SU-DHL-6 (cell line): ENCODE data around the gene ADM2.

Source experiments
- H2AFZ ChIP-seq: fragments of 200-600 bp; sonication (generic); 2 replicates; pipeline ENCODE4 v1.6.1; 2014; ENCODE audit warnings: low read depth, mild to moderate bottlenecking, moderate library complexity, mixed read lengths, antibody characterized with exemption, low read length; ENCODE audit not compliant: severe bottlenecking
- H3F3A ChIP-seq: fragments of 200-600 bp; shearing (Covaris generic); 2 replicates; pipeline ENCODE4 v1.6.0; 2016; ENCODE audit warnings: antibody characterized with exemption, mild to moderate bottlenecking; ENCODE audit not compliant: insufficient read depth
- H3K27ac ChIP-seq: fragments of 200-600 bp; sonication (generic); 2 replicates; pipeline ENCODE4 v1.5.1; 2016; ENCODE audit warnings: low read depth, mild to moderate bottlenecking, low read length, moderate library complexity, mixed read lengths
- H3K27me3 ChIP-seq: fragments of 200-600 bp; sonication (generic), shearing (Covaris generic); 2 replicates; pipeline ENCODE4 v1.6.0; 2014; ENCODE audit warnings: mild to moderate bottlenecking, low read length
- H3K36me3 ChIP-seq: fragments of 200-600 bp; sonication (generic); 2 replicates; pipeline ENCODE4 v1.6.1; 2014; ENCODE audit warnings: mild to moderate bottlenecking, low read length, mixed read lengths
- H3K4me2 ChIP-seq: fragments of 300-600, 200-600 bp; shearing (Covaris generic), sonication (generic); 2 replicates; pipeline ENCODE4 v1.6.0; 2014; ENCODE audit warnings: low read length, low read depth, mild to moderate bottlenecking; ENCODE audit not compliant: poor library complexity, severe bottlenecking
- H3K4me3 ChIP-seq: fragments of 200-600 bp; sonication (generic); 2 replicates; pipeline ENCODE4 v1.5.1; 2014; ENCODE audit warnings: antibody characterized with exemption, low read length, mild to moderate bottlenecking, mixed read lengths; ENCODE audit not compliant: insufficient read depth, poor library complexity, severe bottlenecking
- H3K79me2 ChIP-seq: fragments of 200-600 bp; sonication (generic); 2 replicates; pipeline ENCODE4 v1.6.1; 2014; ENCODE audit warnings: mild to moderate bottlenecking, low read length, moderate library complexity; ENCODE audit not compliant: insufficient read depth
- H3K9ac ChIP-seq: fragments of 200-600 bp; sonication (generic); 2 replicates; pipeline ENCODE4 v1.7.0; 2014; ENCODE audit warnings: mild to moderate bottlenecking, low read length
- H3K9me2 ChIP-seq: fragments of 200-600 bp; sonication (generic); replicated peaks from 2 replicates; pipeline ENCODE4 v1.6.1; 2014; ENCODE audit warnings: low read length; ENCODE audit not compliant: insufficient read depth
- H3K9me3 ChIP-seq: fragments of 200-600 bp; sonication (generic); 2 replicates; pipeline ENCODE4 v1.6.1; 2014; ENCODE audit warnings: low read length, mixed read lengths; ENCODE audit not compliant: insufficient read depth
- H4K20me1 ChIP-seq: fragments of 200-600 bp; sonication (generic); 2 replicates; pipeline ENCODE4 v1.6.1; 2014; ENCODE audit warnings: low read depth, mild to moderate bottlenecking, antibody characterized with exemption, low read length, moderate library complexity, mixed read lengths
- EZH2phosphoT487 ChIP-seq: fragments of 200-600 bp; sonication (generic), shearing (Covaris generic); conservative IDR thresholded peaks from 2 replicates; pipeline ENCODE4 v1.6.1; 2018; ENCODE audit warnings: mild to moderate bottlenecking, antibody characterized with exemption, low read length, moderate library complexity, mixed read lengths
- TF ChIP-seq, protein P1 (sequence below): fragments of 200-600 bp; sonication (generic); IDR thresholded peaks from one replicate; pipeline ENCODE4 v1.5.1; 2017; ENCODE audit warnings: antibody characterized with exemption, mild to moderate bottlenecking, low read length, moderate library complexity; ENCODE audit not compliant: insufficient read depth, poor library complexity, severe bottlenecking

The ADM2 gene

DNA sequence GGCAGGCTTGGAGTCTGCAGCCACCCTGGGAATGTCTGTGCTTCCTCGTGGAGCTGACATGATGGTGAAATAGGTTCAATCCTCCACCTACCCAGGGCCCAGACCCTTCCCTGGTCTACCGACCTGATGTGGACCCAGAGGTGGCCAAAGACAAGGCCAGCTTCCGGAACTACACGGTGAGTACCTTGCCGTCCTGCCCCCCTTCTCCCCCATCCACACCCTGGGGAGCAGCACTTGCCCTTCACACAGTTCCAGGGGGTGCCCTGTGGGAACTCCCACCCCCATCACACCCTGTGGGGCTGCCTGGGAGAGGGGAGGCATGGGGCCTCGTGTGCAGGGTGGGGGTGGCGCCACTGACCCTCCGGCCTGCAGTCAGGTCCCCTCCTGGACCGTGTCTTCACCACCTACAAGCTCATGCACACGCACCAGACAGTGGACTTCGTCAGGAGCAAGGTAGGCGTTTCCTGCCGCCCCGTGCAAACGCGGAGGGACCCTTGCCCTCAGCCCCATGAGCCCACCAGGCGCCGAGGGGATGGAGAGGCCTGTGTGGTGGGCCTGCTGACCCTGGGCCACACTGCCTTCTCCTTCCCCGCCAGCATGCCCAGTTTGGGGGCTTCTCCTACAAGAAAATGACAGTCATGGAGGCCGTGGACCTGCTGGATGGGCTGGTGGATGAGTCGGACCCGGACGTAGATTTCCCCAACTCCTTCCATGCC lies 6.1 kb downstream of the ADM2 start:
- Histone ChIP-seq H3K4me2 (no peak overlapping the region), H3K9me2 (no peaks in the 10 kb centered on the region), H3K9me3 (no peaks in the 10 kb centered on the region), H2AFZ (no peak overlapping the region), H3K9ac (no peak overlapping the region), H3F3A (peaks cover 7% of the 10 kb centered on the region; the same call in 1 of the 2 replicates), H3K79me2 (no peaks in the 10 kb centered on the region), H3K27me3 (no peaks in the 10 kb centered on the region), H3K4me3 (no peak overlapping the region), H3K36me3 (no peaks in the 10 kb centered on the region), H4K20me1 (no peaks in the 10 kb centered on the region), H3K27ac (no peak overlapping the region)
- no peak for TF ChIP-seq EZH2phosphoT487
- TF ChIP-seq, protein P1, sequence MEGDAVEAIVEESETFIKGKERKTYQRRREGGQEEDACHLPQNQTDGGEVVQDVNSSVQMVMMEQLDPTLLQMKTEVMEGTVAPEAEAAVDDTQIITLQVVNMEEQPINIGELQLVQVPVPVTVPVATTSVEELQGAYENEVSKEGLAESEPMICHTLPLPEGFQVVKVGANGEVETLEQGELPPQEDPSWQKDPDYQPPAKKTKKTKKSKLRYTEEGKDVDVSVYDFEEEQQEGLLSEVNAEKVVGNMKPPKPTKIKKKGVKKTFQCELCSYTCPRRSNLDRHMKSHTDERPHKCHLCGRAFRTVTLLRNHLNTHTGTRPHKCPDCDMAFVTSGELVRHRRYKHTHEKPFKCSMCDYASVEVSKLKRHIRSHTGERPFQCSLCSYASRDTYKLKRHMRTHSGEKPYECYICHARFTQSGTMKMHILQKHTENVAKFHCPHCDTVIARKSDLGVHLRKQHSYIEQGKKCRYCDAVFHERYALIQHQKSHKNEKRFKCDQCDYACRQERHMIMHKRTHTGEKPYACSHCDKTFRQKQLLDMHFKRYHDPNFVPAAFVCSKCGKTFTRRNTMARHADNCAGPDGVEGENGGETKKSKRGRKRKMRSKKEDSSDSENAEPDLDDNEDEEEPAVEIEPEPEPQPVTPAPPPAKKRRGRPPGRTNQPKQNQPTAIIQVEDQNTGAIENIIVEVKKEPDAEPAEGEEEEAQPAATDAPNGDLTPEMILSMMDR: no peak

DNA sequence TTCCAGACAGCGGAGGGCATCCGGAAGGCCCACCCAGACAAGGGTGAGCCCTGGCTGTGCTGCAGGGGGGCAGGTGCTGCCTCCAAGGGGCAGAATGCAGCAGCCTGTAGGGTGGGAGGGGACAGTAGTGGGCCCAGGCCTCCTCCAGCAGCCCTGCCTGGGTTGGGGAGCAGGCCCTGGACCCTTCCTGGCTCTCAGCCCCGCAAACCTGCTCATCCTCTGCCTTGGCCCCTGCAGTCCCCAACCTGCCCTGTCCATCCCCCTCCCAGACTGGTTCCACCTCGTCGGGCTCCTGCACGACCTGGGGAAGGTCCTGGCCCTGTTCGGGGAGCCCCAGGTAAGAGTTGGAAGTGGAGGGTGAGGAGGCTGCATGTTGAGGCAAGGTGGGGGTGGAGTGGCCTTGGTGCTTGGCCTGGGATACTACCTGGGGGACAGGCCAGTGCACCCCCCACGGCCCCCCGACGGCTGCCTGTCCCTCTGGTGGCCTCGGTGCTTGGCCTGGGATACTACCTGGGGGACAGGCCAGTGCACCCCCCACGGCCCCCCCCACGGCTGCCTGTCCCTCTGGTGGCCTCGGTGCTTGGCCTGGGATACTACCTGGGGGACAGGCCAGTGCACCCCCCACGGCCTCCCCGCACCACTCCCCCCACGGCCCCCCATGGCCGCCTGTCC lies 6.8 kb downstream of the ADM2 start:
- TF ChIP-seq, protein P1: no peak
- TF ChIP-seq EZH2phosphoT487: no peak
- H3K36me3 ChIP-seq: no peaks in the 10 kb centered on the region
- no peaks in the 10 kb centered on the region for H4K20me1 ChIP-seq
- no peaks in the 10 kb centered on the region for H3K79me2 ChIP-seq
- H3K4me2 ChIP-seq: no peak overlapping the region
- H3F3A ChIP-seq: peaks cover 7% of the 10 kb centered on the region; the same call in 1 of the 2 replicates
- H3K4me3 ChIP-seq: no peak overlapping the region
- H3K9me3 ChIP-seq: no peaks in the 10 kb centered on the region
- no peaks in the 10 kb centered on the region for H3K9me2 ChIP-seq
- H3K27me3 ChIP-seq: no peaks in the 10 kb centered on the region
- no peak overlapping the region for H3K27ac ChIP-seq
- H2AFZ ChIP-seq: no peak overlapping the region
- no peak overlapping the region for H3K9ac ChIP-seq

DNA sequence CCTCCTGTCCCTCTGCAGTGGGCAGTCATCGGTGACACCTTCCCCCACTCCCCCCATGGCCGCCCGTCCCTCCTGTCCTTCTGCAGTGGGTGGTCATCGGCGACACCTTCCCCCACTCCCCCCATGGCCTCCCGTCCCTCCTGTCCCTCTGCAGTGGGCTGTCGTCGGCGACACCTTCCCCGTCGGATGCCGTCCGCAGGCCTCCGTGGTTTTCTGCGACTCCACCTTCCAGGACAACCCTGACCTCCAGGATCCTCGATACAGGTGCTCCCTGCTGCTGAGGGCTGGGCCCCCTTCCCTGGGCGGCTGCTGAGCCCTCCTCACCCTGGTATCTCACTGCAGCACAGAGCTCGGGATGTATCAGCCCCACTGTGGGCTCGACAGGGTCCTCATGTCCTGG lies 7.5 kb downstream of the ADM2 start:
- no peaks in the 10 kb centered on the region for H3K27me3 ChIP-seq
- no peak for TF ChIP-seq EZH2phosphoT487
- TF ChIP-seq, protein P1: no peak
- H3K9me2 ChIP-seq: no peaks in the 10 kb centered on the region
- no peaks in the 10 kb centered on the region for H4K20me1 ChIP-seq
- H3K9ac ChIP-seq: no peak overlapping the region
- no peak overlapping the region for H3K4me3 ChIP-seq
- H2AFZ ChIP-seq: no peak overlapping the region
- H3K79me2 ChIP-seq: no peaks in the 10 kb centered on the region
- no peak overlapping the region for H3K4me2 ChIP-seq
- H3K27ac ChIP-seq: no peak overlapping the region
- H3K9me3 ChIP-seq: no peaks in the 10 kb centered on the region
- peaks cover 7% of the 10 kb centered on the region; the same call in 1 of the 2 replicates for H3F3A ChIP-seq
- no peaks in the 10 kb centered on the region for H3K36me3 ChIP-seq
